Mesothelial cell of epicardium (in vitro differentiated cells): Measurements from ENCODE around the gene CDKAL1. TPM values are rescaled to one million over a fixed set of nuclear protein-coding genes. Genes with fewer than 3 reads are reported as not detected.
A peak's percentile ranks its signal among the peaks of the same experiment; 100 is the strongest.

ENCODE experiments used
- DNase-seq, 2 experiments: peaks; one replicate each; pipeline ENCODE4 v3.0.0; 2021; ENCODE audit warnings: low spot score in 2 of 2; ENCODE audit not compliant: unreplicated experiment in 2 of 2
- H3K27ac Mint-ChIP-seq: 2 replicates; pipeline ENCODE4 v1.8.0; 2021; ENCODE audit warnings: mixed read lengths
- H3K27me3 Mint-ChIP-seq: 2 replicates; pipeline ENCODE4 v1.8.0; 2021; ENCODE audit warnings: low read depth, mixed read lengths
- H3K36me3 Mint-ChIP-seq: 2 replicates; pipeline ENCODE4 v1.8.0; 2021; ENCODE audit warnings: mixed read lengths
- H3K4me1 Mint-ChIP-seq: 2 replicates; pipeline ENCODE4 v1.8.0; 2021; ENCODE audit warnings: mixed read lengths
- H3K4me3 Mint-ChIP-seq: 2 replicates; pipeline ENCODE4 v1.8.0; 2021; ENCODE audit warnings: mild to moderate bottlenecking, moderate library complexity, mixed read lengths
- H3K9me3 Mint-ChIP-seq: 2 replicates; pipeline ENCODE4 v1.8.0; 2021; ENCODE audit warnings: mixed read lengths
- total RNA-seq: library from RNA; stranded (reverse); gene quantifications from 3 replicates; pipeline ENCODE4 v1.2.1, GENCODE V29; 2021
- TF ChIP-seq, protein P1 (sequence below): fragments of 200-600 bp; sonication (generic); IDR thresholded peaks from one replicate; pipeline ENCODE4 v1.5.0; 2021; ENCODE audit warnings: antibody characterized with exemption; ENCODE audit not compliant: unreplicated experiment

CDKAL1 gene
- total RNA-seq, 1 donor from 2014 or later = 22.6 TPM

DNA sequence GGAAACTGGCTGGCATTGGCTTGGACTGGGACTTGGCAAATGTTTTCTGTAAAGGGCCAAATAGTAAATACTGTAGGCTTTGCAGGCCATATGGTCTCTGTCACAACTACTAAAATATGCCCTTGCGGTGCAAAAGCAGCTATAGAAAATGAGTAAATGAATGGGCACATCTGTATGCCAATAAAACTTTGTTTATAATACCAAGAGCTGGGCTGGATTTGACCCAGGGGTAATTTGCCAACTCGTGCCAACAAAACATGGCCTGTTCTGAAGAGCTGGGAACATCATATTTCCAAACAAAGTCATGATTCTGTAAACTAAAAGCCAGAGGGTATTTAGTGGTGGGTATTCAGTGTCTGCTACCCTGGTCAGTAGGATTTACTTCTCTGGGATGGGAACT is 739.2 kb downstream of the CDKAL1 start:
- Mint-ChIP-seq H3K9me3 (peaks cover 10% of the 10 kb centered on the region), H3K27ac (no peak overlapping the region), H3K36me3 (peaks cover 5% of the 10 kb centered on the region), H3K4me3 (no peak overlapping the region), H3K27me3 (no peaks in the 10 kb centered on the region), H3K4me1 (peaks cover 41% of the 10 kb centered on the region)
- DNase-seq = no peak
- TF ChIP-seq, protein P1, sequence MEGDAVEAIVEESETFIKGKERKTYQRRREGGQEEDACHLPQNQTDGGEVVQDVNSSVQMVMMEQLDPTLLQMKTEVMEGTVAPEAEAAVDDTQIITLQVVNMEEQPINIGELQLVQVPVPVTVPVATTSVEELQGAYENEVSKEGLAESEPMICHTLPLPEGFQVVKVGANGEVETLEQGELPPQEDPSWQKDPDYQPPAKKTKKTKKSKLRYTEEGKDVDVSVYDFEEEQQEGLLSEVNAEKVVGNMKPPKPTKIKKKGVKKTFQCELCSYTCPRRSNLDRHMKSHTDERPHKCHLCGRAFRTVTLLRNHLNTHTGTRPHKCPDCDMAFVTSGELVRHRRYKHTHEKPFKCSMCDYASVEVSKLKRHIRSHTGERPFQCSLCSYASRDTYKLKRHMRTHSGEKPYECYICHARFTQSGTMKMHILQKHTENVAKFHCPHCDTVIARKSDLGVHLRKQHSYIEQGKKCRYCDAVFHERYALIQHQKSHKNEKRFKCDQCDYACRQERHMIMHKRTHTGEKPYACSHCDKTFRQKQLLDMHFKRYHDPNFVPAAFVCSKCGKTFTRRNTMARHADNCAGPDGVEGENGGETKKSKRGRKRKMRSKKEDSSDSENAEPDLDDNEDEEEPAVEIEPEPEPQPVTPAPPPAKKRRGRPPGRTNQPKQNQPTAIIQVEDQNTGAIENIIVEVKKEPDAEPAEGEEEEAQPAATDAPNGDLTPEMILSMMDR = no peak

DNA sequence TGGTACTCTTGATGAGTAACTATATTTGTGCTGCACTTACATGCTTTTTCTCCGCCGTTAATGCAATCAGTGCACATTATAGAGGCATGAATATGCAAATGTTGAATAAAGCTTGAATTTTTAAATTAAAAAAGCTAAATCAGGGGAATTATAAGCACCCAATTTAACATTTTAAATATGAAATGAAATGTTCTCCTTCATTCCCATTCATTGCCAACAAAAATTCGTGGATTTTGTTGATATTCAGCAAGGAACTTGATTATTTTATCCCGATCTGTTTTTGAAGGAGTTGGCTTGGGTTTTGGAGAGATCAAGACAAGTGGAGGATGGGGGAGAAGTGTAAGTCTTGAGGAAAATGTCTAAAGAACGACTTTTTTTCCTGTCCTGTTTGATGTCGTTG is 740.6 kb downstream of the CDKAL1 start:
- H3K36me3 Mint-ChIP-seq = peaks cover 5% of the 10 kb centered on the region
- no peak overlapping the region for H3K27ac Mint-ChIP-seq
- H3K9me3 Mint-ChIP-seq = peaks cover 14% of the 10 kb centered on the region
- no peak overlapping the region for H3K4me3 Mint-ChIP-seq
- DNase-seq = no peak
- H3K27me3 Mint-ChIP-seq = no peaks in the 10 kb centered on the region
- TF ChIP-seq, protein P1 = no peak
- peaks cover 45% of the 10 kb centered on the region for H3K4me1 Mint-ChIP-seq

DNA sequence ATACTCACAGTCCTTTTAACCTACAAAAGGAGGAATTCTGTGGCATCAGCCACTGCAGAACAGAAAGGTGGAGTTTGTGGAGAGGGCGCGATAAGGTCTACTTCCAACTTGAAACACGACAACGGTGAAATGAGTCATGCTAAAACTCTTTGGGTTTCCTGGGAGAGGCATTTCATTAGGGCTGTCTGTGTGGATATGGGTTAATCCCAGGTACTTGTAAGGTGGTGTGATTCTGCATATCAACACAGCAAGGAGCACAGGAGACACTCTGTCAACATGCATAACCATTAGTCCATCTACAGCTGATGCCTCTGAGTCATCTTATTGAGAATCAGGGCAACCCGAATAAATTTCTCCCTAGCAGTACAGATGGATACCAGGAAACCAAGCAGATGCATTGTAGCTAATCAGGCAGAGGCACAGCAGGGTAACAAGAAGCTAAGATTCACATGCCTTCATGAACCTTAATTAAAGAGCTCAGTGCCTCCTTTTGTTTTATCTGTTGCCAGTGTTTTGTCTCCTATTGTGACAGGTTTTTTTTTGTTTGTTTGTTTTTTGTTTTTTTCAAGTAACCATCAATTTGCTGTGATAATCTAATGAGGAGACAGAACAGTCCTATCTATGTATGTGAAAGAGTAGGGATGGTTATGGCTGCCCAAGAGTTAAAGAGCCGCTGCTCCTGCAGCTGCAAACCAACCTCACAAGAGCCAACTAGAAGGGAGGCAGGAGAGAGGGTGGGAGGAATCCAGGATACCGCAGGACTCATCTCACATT is 743.5 kb downstream of the CDKAL1 start:
- no peak for DNase-seq
- Mint-ChIP-seq H3K27ac (peak overlapping the region; percentile 52), H3K4me3 (no peak overlapping the region), H3K36me3 (peaks cover 5% of the 10 kb centered on the region), H3K4me1 (peaks cover 46% of the 10 kb centered on the region), H3K27me3 (no peaks in the 10 kb centered on the region), H3K9me3 (peaks cover 10% of the 10 kb centered on the region)
- TF ChIP-seq, protein P1 = no peak

DNA sequence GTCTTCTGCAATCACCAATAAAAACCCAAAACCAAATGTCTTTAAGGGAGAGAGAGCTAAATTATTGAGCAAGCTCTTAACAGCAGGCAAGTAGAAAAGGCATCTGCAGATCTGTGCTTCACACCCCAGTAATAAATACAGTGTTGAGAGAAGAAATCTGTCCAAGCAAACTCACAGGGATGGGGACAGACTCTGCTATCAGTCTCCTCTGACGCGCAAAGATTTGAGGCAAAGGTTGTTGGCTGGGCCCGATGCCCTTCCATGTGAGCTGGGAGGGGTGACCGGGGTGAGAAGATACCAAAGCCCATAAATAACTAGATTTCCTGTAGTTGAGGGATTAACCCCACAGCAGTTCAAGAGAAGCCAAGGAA is 744.1 kb downstream of the CDKAL1 start:
- TF ChIP-seq, protein P1 = no peak
- no peak for DNase-seq
- H3K4me1 Mint-ChIP-seq = peaks cover 46% of the 10 kb centered on the region
- H3K36me3 Mint-ChIP-seq = peaks cover 2% of the 10 kb centered on the region
- H3K27ac Mint-ChIP-seq = peak overlapping the region; percentile 52
- no peak overlapping the region for H3K4me3 Mint-ChIP-seq
- peaks cover 5% of the 10 kb centered on the region for H3K9me3 Mint-ChIP-seq
- H3K27me3 Mint-ChIP-seq = no peaks in the 10 kb centered on the region

DNA sequence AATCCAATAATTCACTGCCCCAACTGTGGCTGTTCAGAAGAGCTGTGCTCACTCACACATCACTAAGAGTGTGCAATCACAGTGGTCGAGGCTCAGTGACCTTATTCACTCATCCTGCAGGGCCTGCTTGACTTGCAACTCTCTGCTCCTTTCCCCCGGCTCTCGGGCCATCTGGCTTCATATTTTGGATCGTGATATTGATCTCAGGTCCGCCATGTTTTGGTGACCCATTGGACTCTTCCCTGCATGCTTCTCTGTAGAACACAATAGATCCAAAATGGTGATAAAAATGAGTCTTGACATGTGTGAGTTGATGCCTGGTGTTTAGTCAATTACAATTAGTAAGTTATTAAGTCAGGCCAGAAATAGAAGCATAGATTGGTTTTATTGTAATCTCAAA is 745.4 kb downstream of the CDKAL1 start:
- Mint-ChIP-seq H3K9me3 (peaks cover 7% of the 10 kb centered on the region), H3K27ac (no peak overlapping the region), H3K4me1 (peaks cover 50% of the 10 kb centered on the region), H3K4me3 (no peak overlapping the region), H3K36me3 (no peaks in the 10 kb centered on the region), H3K27me3 (no peaks in the 10 kb centered on the region)
- no peak for DNase-seq
- TF ChIP-seq, protein P1 = no peak
